Duodenal mucosa (tissue), 2 donors: Measurements from ENCODE around the gene IQCF2.
"Not testable (repeated sequence)": the region's sequence is repeated elsewhere in the genome, so short reads cannot be mapped to it uniquely, and the experiment has no call there.

Experiments used
- H3K27ac ChIP-seq: one replicate; pipeline ENCODE4 v1.7.0; 2013; ENCODE audit warnings: low read depth, low read length
- H3K27me3 ChIP-seq, 2 donors: one replicate each; pipeline ENCODE4 v1.7.0; 2013; ENCODE audit warnings: low read length in 2 of 2, control low read depth in 1 of 2; ENCODE audit not compliant: insufficient read depth in 2 of 2, control insufficient read depth in 1 of 2
- H3K36me3 ChIP-seq, 2 donors: one replicate each; pipeline ENCODE4 v1.7.0; 2013; ENCODE audit warnings: low read length in 2 of 2, control low read depth in 1 of 2; ENCODE audit not compliant: insufficient read depth in 2 of 2, control insufficient read depth in 1 of 2
- H3K4me1 ChIP-seq, 2 donors: one replicate each; pipeline ENCODE4 v1.7.0; 2013; ENCODE audit warnings: low read length in 2 of 2, control low read depth in 1 of 2; ENCODE audit not compliant: insufficient read depth in 2 of 2, control insufficient read depth in 1 of 2
- H3K4me3 ChIP-seq, 2 donors: one replicate each; pipeline ENCODE4 v1.7.0; 2013; ENCODE audit warnings: low read length in 2 of 2, low read depth in 1 of 2
- H3K9ac ChIP-seq, 2 donors: one replicate each; pipeline ENCODE4 v1.7.0; 2013; ENCODE audit warnings: low read length in 2 of 2, low read depth in 1 of 2
- H3K9me3 ChIP-seq, 2 donors: one replicate each; pipeline ENCODE4 v1.7.0; 2013; ENCODE audit warnings: low read length in 2 of 2, control low read depth in 1 of 2; ENCODE audit not compliant: control insufficient read depth in 1 of 2

IQCF2 gene

GRCh38 chr3:51897391-51897790, 36.0 kb downstream of the IQCF2 start:
- Histone ChIP-seq H3K4me1 (no peaks in the 10 kb centered on the region), H3K9me3 (no peaks in the 10 kb centered on the region), H3K9ac (no peak overlapping the region), H3K27ac (no peak overlapping the region), H3K36me3 (no peaks in the 10 kb centered on the region), H3K27me3 (peaks cover 0 to 6% of the 10 kb centered on the region in 2 donors), H3K4me3 (no peak overlapping the region)

GRCh38 chr3:51900043-51900442, 38.6 kb downstream of the IQCF2 start:
- H3K4me1 ChIP-seq, H3K36me3 ChIP-seq, H3K4me3 ChIP-seq, H3K9ac ChIP-seq, H3K27ac ChIP-seq, H3K27me3 ChIP-seq, H3K9me3 ChIP-seq: not testable (repeated sequence)

- H3K36me3 ChIP-seq, H3K27me3 ChIP-seq, H3K9me3 ChIP-seq, H3K27ac ChIP-seq, H3K4me1 ChIP-seq, H3K4me3 ChIP-seq, H3K9ac ChIP-seq: not testable (repeated sequence)
Observed at GRCh38 chr3:51902361-51902760, 40.9 kb downstream of the IQCF2 start.

GRCh38 chr3:51904034-51904823, 42.8 kb downstream of the IQCF2 start:
- Histone ChIP-seq H3K9me3 (no peaks in the 10 kb centered on the region), H3K4me3 (no peak overlapping the region), H3K27ac (no peak overlapping the region), H3K9ac (no peak overlapping the region), H3K36me3 (no peaks in the 10 kb centered on the region), H3K4me1 (no peaks in the 10 kb centered on the region), H3K27me3 (no peaks in the 10 kb centered on the region)

GRCh38 chr3:51908026-51908425, 46.6 kb downstream of the IQCF2 start:
- H3K36me3 ChIP-seq = no peaks in the 10 kb centered on the region
- H3K27me3 ChIP-seq = no peaks in the 10 kb centered on the region
- no peak overlapping the region for H3K27ac ChIP-seq
- no peak overlapping the region for H3K4me3 ChIP-seq
- no peaks in the 10 kb centered on the region for H3K4me1 ChIP-seq
- H3K9me3 ChIP-seq = no peaks in the 10 kb centered on the region
- no peak overlapping the region for H3K9ac ChIP-seq
